IMR-90 (cell line): ENCODE data around the gene IFNGR1. TPM values are rescaled to one million over a fixed set of nuclear protein-coding genes. Genes with fewer than 3 reads are reported as not detected.

ENCODE experiments used
- ATAC-seq: fragments of 200-7000 bp; cut with Tn5 transposase; 2 replicates; pipeline ENCODE4 v1.9.1; 2020; ENCODE audit warnings: low read depth, mild to moderate bottlenecking, moderate library complexity
- BruUV-seq: library from RNA; stranded (reverse); fragments of 400-500 nt; replicated peaks from 2 replicates; lab custom pipeline; 2021; lab: Mats Ljungman, UMichigan
- CTCF ChIA-PET: fragments of 300-600 bp; formaldehyde crosslinking; extraction: SDS; loops from one replicate; lab custom pipeline; 2021; ENCODE audit warnings: antibody characterized with exemption; lab: Yijun Ruan, JAX
- POLR2A ChIA-PET: fragments of 300-600 bp; sonication (Branson Sonifier 250); formaldehyde crosslinking; loops from one replicate; lab custom pipeline; 2022; ENCODE audit warnings: antibody characterized with exemption; ENCODE audit not compliant: unreplicated experiment; lab: Charles Lee
- DNase-seq: peaks from one replicate; pipeline ENCODE4 v3.0.0; 2013
- H2AFZ ChIP-seq: replicated peaks from 2 replicates; pipeline ENCODE3; 2013; ENCODE audit warnings: low read length, mild to moderate bottlenecking; ENCODE audit not compliant: poor library complexity
- H2AK5ac ChIP-seq: 2 replicates; pipeline ENCODE4 v1.6.1; 2013; ENCODE audit warnings: low read depth, low read length, inconsistent platforms
- H2AK9ac ChIP-seq: replicated peaks from 2 replicates; pipeline ENCODE3; 2013; ENCODE audit warnings: mild to moderate bottlenecking, low read depth, low read length, moderate library complexity; ENCODE audit not compliant: poor library complexity
- H2BK120ac ChIP-seq: 2 replicates; pipeline ENCODE4 v1.6.1; 2013; ENCODE audit warnings: low read depth, low read length, inconsistent platforms
- H2BK15ac ChIP-seq: 3 replicates; pipeline ENCODE4 v1.6.1; 2013; ENCODE audit warnings: low read depth, low read length, inconsistent platforms
- H2BK20ac ChIP-seq: 2 replicates; pipeline ENCODE4 v1.6.1; 2013; ENCODE audit warnings: low read depth, mild to moderate bottlenecking, inconsistent platforms, low read length, moderate library complexity
- H2BK5ac ChIP-seq: 2 replicates; pipeline ENCODE4 v1.6.1; 2013; ENCODE audit warnings: mild to moderate bottlenecking, low read depth, low read length, inconsistent platforms; ENCODE audit not compliant: poor library complexity, severe bottlenecking
- H3K14ac ChIP-seq: replicated peaks from 2 replicates; pipeline ENCODE4 v1.6.1; 2013; ENCODE audit warnings: low read depth, low read length, inconsistent platforms
- H3K18ac ChIP-seq: 2 replicates; pipeline ENCODE4 v1.6.1; 2013; ENCODE audit warnings: low read depth, low read length, control low read depth
- H3K23ac ChIP-seq: 2 replicates; pipeline ENCODE4 v1.6.1; 2013; ENCODE audit warnings: low read depth, low read length, inconsistent platforms
- H3K27ac ChIP-seq: 2 replicates; pipeline ENCODE4 v1.5.1; 2013; ENCODE audit warnings: mild to moderate bottlenecking, control low read depth, low read length; ENCODE audit not compliant: insufficient read depth
- H3K27me3 ChIP-seq: 2 replicates; pipeline ENCODE4 v1.6.1; 2013; ENCODE audit warnings: low read length; ENCODE audit not compliant: control insufficient read depth, insufficient read depth
- H3K36me3 ChIP-seq: 2 replicates; pipeline ENCODE4 v1.6.1; 2013; ENCODE audit warnings: low read length, mixed read lengths; ENCODE audit not compliant: control insufficient read depth, insufficient read depth
- H3K4ac ChIP-seq: 2 replicates; pipeline ENCODE4 v1.6.1; 2013; ENCODE audit warnings: low read depth, low read length, inconsistent platforms
- H3K4me1 ChIP-seq: 2 replicates; pipeline ENCODE4 v1.6.1; 2013; ENCODE audit warnings: low read length, mixed read lengths; ENCODE audit not compliant: control insufficient read depth, insufficient read depth
- H3K4me2 ChIP-seq: 2 replicates; pipeline ENCODE4 v1.6.1; 2013; ENCODE audit warnings: low read depth, mild to moderate bottlenecking, control low read depth, low read length, moderate library complexity
- H3K4me3 ChIP-seq: 2 replicates; pipeline ENCODE4 v1.5.1; 2013; ENCODE audit warnings: low read depth, mild to moderate bottlenecking, control low read depth, low read length, moderate library complexity; ENCODE audit not compliant: insufficient read depth
- H3K56ac ChIP-seq: 2 replicates; pipeline ENCODE4 v1.6.1; 2013; ENCODE audit warnings: low read length, inconsistent platforms; ENCODE audit not compliant: insufficient read depth; ENCODE audit errors: extremely low read depth
- H3K79me1 ChIP-seq, 2 experiments: 2 replicates each; pipeline ENCODE4 v1.6.1; 2013; ENCODE audit warnings: low read length in 2 of 2, inconsistent platforms in 1 of 2, low read depth in 1 of 2
- H3K9ac ChIP-seq: 2 replicates; pipeline ENCODE4 v1.6.1; 2013; ENCODE audit warnings: low read depth, low read length, control low read depth
- H3K9me1 ChIP-seq: 2 replicates; pipeline ENCODE4 v1.6.1; 2013; ENCODE audit warnings: low read length, inconsistent platforms; ENCODE audit not compliant: insufficient read depth
- H3K9me3 ChIP-seq: 2 replicates; pipeline ENCODE4 v1.6.1; 2013; ENCODE audit warnings: low read length; ENCODE audit not compliant: control insufficient read depth, insufficient read depth
- H4K20me1 ChIP-seq: 2 replicates; pipeline ENCODE4 v1.6.1; 2013; ENCODE audit warnings: low read length, inconsistent platforms; ENCODE audit not compliant: insufficient read depth
- H4K5ac ChIP-seq: 2 replicates; pipeline ENCODE4 v1.6.1; 2013; ENCODE audit warnings: mild to moderate bottlenecking, low read depth, low read length, control low read depth
- H4K8ac ChIP-seq, 2 experiments: 2 replicates each; pipeline ENCODE4 v1.6.1; 2013; ENCODE audit warnings: low read depth in 2 of 2, low read length in 2 of 2, control low read depth in 1 of 2, inconsistent platforms in 1 of 2
- H4K91ac ChIP-seq: 2 replicates; pipeline ENCODE4 v1.6.1; 2013; ENCODE audit warnings: low read depth, low read length, inconsistent platforms; ENCODE audit not compliant: insufficient read depth
- CHD1 ChIP-seq: IDR thresholded peaks from 2 replicates; pipeline ENCODE4 v1.6.1; 2012; ENCODE audit warnings: low read depth, low read length, improper control_type of control experiment
- CTCF ChIP-seq: conservative IDR thresholded peaks from 2 replicates; pipeline ENCODE4 v1.5.1; 2012; ENCODE audit warnings: mild to moderate bottlenecking, low read depth, low read length, improper control_type of control experiment
- FOS ChIP-seq: fragments of 150-350 bp; IDR thresholded peaks from 2 replicates; pipeline ENCODE4 v1.6.1; 2016; ENCODE audit warnings: low read depth, low read length
- WGBS, 2 experiments: methylation state at CpG; one replicate each; pipeline versions ENCODE4 v1.1.5 to v1.1.7; 2013; ENCODE audit warnings: missing lambda C conversion rate in 2 of 2; ENCODE audit not compliant: insufficient read length in 1 of 2; ENCODE audit errors: extremely low coverage in 2 of 2; 5-methylcytosine and 5-hydroxymethylcytosine counted together
- dilution Hi-C: fragments of 300-500 bp; cut with HindIII; formaldehyde crosslinking; loops from one replicate; pipeline ENCODE4 v1.14.3; 2018; ENCODE audit warnings: low sequenced_read_pairs; ENCODE audit not compliant: unreplicated experiment
- in situ Hi-C: fragments of 300-500 bp; cut with MboI; formaldehyde crosslinking; loops from 3 replicates; pipeline ENCODE4 v1.14.3; 2019; ENCODE audit warnings: low sequenced_read_pairs, inconsistent platforms, mixed read lengths
- intact Hi-C: fragments of 100-400 bp; cut with micrococcal nuclease; formaldehyde crosslinking; loops from 2 replicates; pipeline ENCODE4 v1.10.0; 2022
- polyA plus RNA-seq, 3 experiments: library from polyadenylated mRNA; depleted of rRNA; stranded (reverse); fragments of >200 nt; gene quantifications; 2 replicates each; pipeline ENCODE4 v1.2.3, GENCODE V29; 2012; ENCODE audit warnings: low replicate concordance in 1 of 3
- total RNA-seq: library from RNA; depleted of rRNA; stranded (reverse); fragments of >200 nt; gene quantifications from 2 replicates; pipeline ENCODE4 v1.2.3, GENCODE V29; 2012

The IFNGR1 gene
- total and polyA plus RNA-seq, 2 of the 4 experiments (the other 2 are of a cell fraction): 19.1 to 25.6 TPM

GRCh38 chr6:137224799-137225198 lies 5.6 kb upstream of the IFNGR1 start:
- no peak overlapping the region for H4K8ac ChIP-seq
- H3K36me3 ChIP-seq: no peaks in the 10 kb centered on the region
- BruUV-seq: no TSS peak
- H2BK120ac ChIP-seq: no peak overlapping the region
- H3K4ac ChIP-seq: no peak overlapping the region
- intact Hi-C loops: no loop called here
- ATAC-seq: no peak
- H2BK20ac ChIP-seq: no peak overlapping the region
- no peak overlapping the region for H2AFZ ChIP-seq
- H3K18ac ChIP-seq: no peak overlapping the region
- H3K27me3 ChIP-seq: peaks cover 9% of the 10 kb centered on the region
- no peak overlapping the region for H4K91ac ChIP-seq
- H3K9me1 ChIP-seq: peaks cover 6% of the 10 kb centered on the region; the same call in 1 of the 2 replicates
- no peak overlapping the region for H2AK9ac ChIP-seq
- no peak overlapping the region for H2BK15ac ChIP-seq
- no peaks in the 10 kb centered on the region for H3K9me3 ChIP-seq
- no peak overlapping the region for H3K14ac ChIP-seq
- no peak overlapping the region for H3K4me2 ChIP-seq
- no CpG with 5 or more reads among the region's 2 CpGs for WGBS, 2 experiments
- H3K9ac ChIP-seq: no peak overlapping the region
- no peak for DNase-seq
- no peak overlapping the region for H3K23ac ChIP-seq
- H2AK5ac ChIP-seq: no peak overlapping the region
- ChIA-PET POLR2A (no interaction called here), CTCF (interaction anchor here (0.6 kb wide), 1 partner anchor 38 kb away, joined by 6 read pairs; no protein-coding TSS in a partner anchor)
- in situ Hi-C loops: no loop called here
- H3K4me3 ChIP-seq: no peak overlapping the region
- dilution Hi-C loops: no loop called here
- H2BK5ac ChIP-seq: no peak overlapping the region
- TF ChIP-seq CHD1 (no peak), CTCF (no peak), FOS (no peak)
- H3K4me1 ChIP-seq: no peaks in the 10 kb centered on the region; the same call in 1 of the 2 replicates
- no peak overlapping the region for H3K27ac ChIP-seq
- no peak overlapping the region for H4K5ac ChIP-seq
- no peaks in the 10 kb centered on the region for H4K20me1 ChIP-seq
- H3K56ac ChIP-seq: no peak overlapping the region
- H3K79me1 ChIP-seq: no peaks in the 10 kb centered on the region
